HG03196 (cell line): ENCODE data around the gene LEAP2.
"Not testable (repeated sequence)": the region's sequence is repeated elsewhere in the genome, so short reads cannot be mapped to it uniquely, and the experiment has no call there.

Experiments
- ATAC-seq: cut with Tn5 transposase; IDR thresholded peaks from one replicate; pipeline ENCODE4 v1.9.1; 2021; ENCODE audit not compliant: unreplicated experiment

The LEAP2 gene

GRCh38 chr5:132840313-132840712 is 33.2 kb upstream of the LEAP2 start:
- ATAC-seq = no peak

- ATAC-seq = no peak
Measured at GRCh38 chr5:132840896-132841295, 32.6 kb upstream of the LEAP2 start.

GRCh38 chr5:132841305-132841704 is 32.2 kb upstream of the LEAP2 start:
- ATAC-seq = no peak

- ATAC-seq = no peak
Measured at GRCh38 chr5:132848270-132848669, 25.2 kb upstream of the LEAP2 start.

- ATAC-seq = no peak
Measured at GRCh38 chr5:132849347-132849746, 24.1 kb upstream of the LEAP2 start.

- ATAC-seq = no peak
Measured at GRCh38 chr5:132850066-132850465, 23.4 kb upstream of the LEAP2 start.

GRCh38 chr5:132853323-132853722 is 20.1 kb upstream of the LEAP2 start:
- no peak for ATAC-seq

- no peak for ATAC-seq
Measured at GRCh38 chr5:132853790-132854189, 19.7 kb upstream of the LEAP2 start.

- ATAC-seq = no peak
Measured at GRCh38 chr5:132854301-132854700, 19.2 kb upstream of the LEAP2 start.

- not testable (repeated sequence) for ATAC-seq
Measured at GRCh38 chr5:132854992-132855391, 18.5 kb upstream of the LEAP2 start.

GRCh38 chr5:132856011-132856410 is 17.5 kb upstream of the LEAP2 start:
- no peak for ATAC-seq

- no peak for ATAC-seq
Measured at GRCh38 chr5:132859889-132860437, 13.5 kb upstream of the LEAP2 start.

GRCh38 chr5:132860742-132861141 is 12.7 kb upstream of the LEAP2 start:
- no peak for ATAC-seq

GRCh38 chr5:132865668-132866341 is 7.7 kb upstream of the LEAP2 start:
- no peak for ATAC-seq

GRCh38 chr5:132866342-132867045 is 7.0 kb upstream of the LEAP2 start, which contains the start of the genes GDF9 and UQCRQ:
Gene GDF9, minus strand, starts transcription at chr5:132866469. Its CDS starts 1,936 bp downstream, at chr5:132864533.
Gene UQCRQ, plus strand, starts transcription at chr5:132866642. Its CDS starts 240 bp downstream, at chr5:132866882.
- peak; percentile 98 for ATAC-seq

- no peak for ATAC-seq
Measured at GRCh38 chr5:132867046-132867451, 6.4 kb upstream of the LEAP2 start.

GRCh38 chr5:132868754-132869153 is 4.7 kb upstream of the LEAP2 start:
- ATAC-seq = no peak

- no peak for ATAC-seq
Measured at GRCh38 chr5:132870801-132871200, 2.7 kb upstream of the LEAP2 start.

GRCh38 chr5:132871459-132872284 is 1.8 kb upstream of the LEAP2 start:
- no peak for ATAC-seq

- no peak for ATAC-seq
Measured at GRCh38 chr5:132872788-132873118, 715 bp upstream of the LEAP2 start.

- no peak for ATAC-seq
Measured at GRCh38 chr5:132873930-132874271, 433 bp downstream of the LEAP2 start.
